Measurements from ENCODE around the gene GPC5. TPM values are rescaled to one million over a fixed set of nuclear protein-coding genes. Genes with fewer than 3 reads are reported as not detected.
A peak's percentile ranks its signal among the peaks of the same experiment; 100 is the strongest.

GPC5 gene
- total and polyA plus RNA-seq, 9 donors, result 0.10 to 1.5 (median 0.38) TPM

GRCh38 chr13:91399189-91400062 lies 1.0 kb downstream of the GPC5 start:
- Histone ChIP-seq H3K27ac (no peak overlapping the region), H3K4me1 (ENCODE audit: insufficient read depth) (peaks cover 5% of the 10 kb centered on the region), H3K4me3 (peak overlapping the region; percentile 17), H3K27me3 (no peaks in the 10 kb centered on the region), H3K9me3 (peaks cover 0 to 3% of the 10 kb centered on the region in 2 donors), H3K36me3 (no peaks in the 10 kb centered on the region)
- intact Hi-C loops (cut with DNase I), result no loop called here
- TF ChIP-seq EP300 (IDR thresholded peaks at IDR 0.05) (no peak), POLR2A (IDR thresholded peaks at IDR 0.05) (no peak), CTCF (IDR thresholded peaks at IDR 0.05) (no peak)
- no peak for DNase-seq
- WGBS, 3 donors, result 25 to 34% (median 31%) methylated on average over 44 of the region's 44 CpGs

- no peak overlapping the region for H3K4me3 ChIP-seq
- H3K27ac ChIP-seq, result no peak overlapping the region
- H3K9me3 ChIP-seq, result no peaks in the 10 kb centered on the region
- no peaks in the 10 kb centered on the region for H3K36me3 ChIP-seq
- TF ChIP-seq EP300 (IDR thresholded peaks at IDR 0.05), result no peak
- no peak for TF ChIP-seq POLR2A (IDR thresholded peaks at IDR 0.05)
- TF ChIP-seq CTCF (IDR thresholded peaks at IDR 0.05), result no peak
- no peak for DNase-seq
- H3K4me1 ChIP-seq (ENCODE audit: insufficient read depth), result peaks cover 5% of the 10 kb centered on the region
- 75 to 87% (median 87%) methylated on average over 6 of the region's 6 CpGs for WGBS, 3 donors
- intact Hi-C loops (cut with DNase I), result no loop called here
- no peaks in the 10 kb centered on the region for H3K27me3 ChIP-seq
Measured at GRCh38 chr13:91400063-91400399, 1.6 kb downstream of the GPC5 start.

GRCh38 chr13:91400671-91401070 lies 2.2 kb downstream of the GPC5 start:
- WGBS, 3 donors, result 76 to 84% (median 84%) methylated on average over 3 of the region's 3 CpGs
- H3K27me3 ChIP-seq, result no peaks in the 10 kb centered on the region
- intact Hi-C loops (cut with DNase I), result no loop called here
- no peak overlapping the region for H3K27ac ChIP-seq
- no peak for TF ChIP-seq EP300 (IDR thresholded peaks at IDR 0.05)
- TF ChIP-seq POLR2A (IDR thresholded peaks at IDR 0.05), result no peak
- no peak for TF ChIP-seq CTCF (IDR thresholded peaks at IDR 0.05)
- no peaks in the 10 kb centered on the region for H3K9me3 ChIP-seq
- no peak for DNase-seq
- H3K4me1 ChIP-seq (ENCODE audit: insufficient read depth), result peaks cover 5% of the 10 kb centered on the region
- no peaks in the 10 kb centered on the region for H3K36me3 ChIP-seq
- H3K4me3 ChIP-seq, result no peak overlapping the region

GRCh38 chr13:91401920-91402319 lies 3.5 kb downstream of the GPC5 start:
- H3K36me3 ChIP-seq, result no peaks in the 10 kb centered on the region
- 66 to 79% (median 70%) methylated on average over 2 of the region's 2 CpGs for WGBS, 3 donors
- H3K27me3 ChIP-seq, result no peaks in the 10 kb centered on the region
- H3K4me1 ChIP-seq (ENCODE audit: insufficient read depth), result peaks cover 5% of the 10 kb centered on the region
- H3K9me3 ChIP-seq, result no peaks in the 10 kb centered on the region
- no peak overlapping the region for H3K4me3 ChIP-seq
- DNase-seq, result no peak
- no peak overlapping the region for H3K27ac ChIP-seq
- intact Hi-C loops (cut with DNase I), result no loop called here
- TF ChIP-seq CTCF (IDR thresholded peaks at IDR 0.05) (no peak), POLR2A (IDR thresholded peaks at IDR 0.05) (no peak), EP300 (IDR thresholded peaks at IDR 0.05) (no peak)

Measured in ovary (tissue), 9 donors.